ENCODE measurements around the gene DCAF12.

DNA sequence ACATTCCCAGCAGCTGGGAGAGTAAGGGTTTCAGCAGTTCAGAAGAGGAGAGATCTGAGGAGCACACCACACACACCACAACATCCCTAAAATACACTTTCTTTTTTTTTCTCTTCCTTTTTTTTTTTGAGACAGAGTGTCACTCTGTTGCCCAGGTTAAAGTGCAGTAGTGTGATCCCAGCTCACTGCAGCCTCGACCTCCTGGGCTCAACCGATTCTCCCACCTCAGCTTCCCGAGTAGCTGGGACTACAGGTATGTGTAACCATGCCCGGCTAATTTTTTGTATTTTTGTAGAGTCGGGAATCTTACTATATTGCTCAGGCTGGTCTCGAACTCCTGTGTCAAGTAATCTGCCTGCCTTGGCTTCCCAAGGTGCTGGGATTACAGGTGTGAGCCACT, 42.6 kb upstream of the DCAF12 start:
- TF ChIP-seq, protein P1, sequence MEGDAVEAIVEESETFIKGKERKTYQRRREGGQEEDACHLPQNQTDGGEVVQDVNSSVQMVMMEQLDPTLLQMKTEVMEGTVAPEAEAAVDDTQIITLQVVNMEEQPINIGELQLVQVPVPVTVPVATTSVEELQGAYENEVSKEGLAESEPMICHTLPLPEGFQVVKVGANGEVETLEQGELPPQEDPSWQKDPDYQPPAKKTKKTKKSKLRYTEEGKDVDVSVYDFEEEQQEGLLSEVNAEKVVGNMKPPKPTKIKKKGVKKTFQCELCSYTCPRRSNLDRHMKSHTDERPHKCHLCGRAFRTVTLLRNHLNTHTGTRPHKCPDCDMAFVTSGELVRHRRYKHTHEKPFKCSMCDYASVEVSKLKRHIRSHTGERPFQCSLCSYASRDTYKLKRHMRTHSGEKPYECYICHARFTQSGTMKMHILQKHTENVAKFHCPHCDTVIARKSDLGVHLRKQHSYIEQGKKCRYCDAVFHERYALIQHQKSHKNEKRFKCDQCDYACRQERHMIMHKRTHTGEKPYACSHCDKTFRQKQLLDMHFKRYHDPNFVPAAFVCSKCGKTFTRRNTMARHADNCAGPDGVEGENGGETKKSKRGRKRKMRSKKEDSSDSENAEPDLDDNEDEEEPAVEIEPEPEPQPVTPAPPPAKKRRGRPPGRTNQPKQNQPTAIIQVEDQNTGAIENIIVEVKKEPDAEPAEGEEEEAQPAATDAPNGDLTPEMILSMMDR (IDR thresholded peaks at IDR 0.05; ENCODE audit: low read length), result no peak
- no peak for TF ChIP-seq EZH2 (optimal IDR thresholded peaks at IDR 0.05; ENCODE audit: low read depth, low read length)

Data from MM.1S (cell line).